ENCODE measurements around the gene SHC4. TPM values are rescaled to one million over a fixed set of nuclear protein-coding genes. Genes with fewer than 3 reads are reported as not detected.
A peak's percentile ranks its signal among the peaks of the same experiment; 100 is the strongest.

The SHC4 gene
- total RNA-seq, 1 experiment from 2014 or later, result not detected

GRCh38 chr15:48891232-48891765 is 72.4 kb downstream of the SHC4 start:
- in situ Hi-C loops (cut with HindIII; ENCODE audit: low sequenced_read_pairs), result no loop called here
- no peak for DNase-seq (ENCODE audit: low spot score)

- no peak for DNase-seq (ENCODE audit: low spot score)
- in situ Hi-C loops (cut with HindIII; ENCODE audit: low sequenced_read_pairs), result no loop called here
These were observed 73.2 kb downstream of the SHC4 start for GRCh38 chr15:48890375-48890972.

DNA sequence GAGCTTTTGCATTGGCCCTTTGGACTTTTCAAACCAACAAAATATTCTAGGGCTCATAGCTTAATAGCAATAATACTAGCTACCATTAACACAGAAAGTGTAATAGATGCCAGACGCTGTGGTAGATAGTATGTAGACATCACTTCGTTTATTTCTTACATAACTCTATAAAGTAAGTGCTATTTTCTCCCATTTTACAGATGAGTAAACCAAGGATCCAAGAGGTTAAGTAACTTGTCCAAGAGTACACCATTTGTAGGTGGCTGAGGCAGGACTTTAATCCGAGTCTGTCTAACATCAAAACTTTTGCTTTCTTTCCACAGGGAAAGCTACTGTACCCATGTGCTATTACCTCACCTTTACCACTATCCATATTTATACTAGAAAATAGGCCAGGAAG is 73.8 kb downstream of the SHC4 start:
- no peak for DNase-seq (ENCODE audit: low spot score)
- in situ Hi-C loops (cut with HindIII; ENCODE audit: low sequenced_read_pairs), result no loop called here

- in situ Hi-C loops (cut with HindIII; ENCODE audit: low sequenced_read_pairs), result no loop called here
- no peak for DNase-seq (ENCODE audit: low spot score)
These were observed 74.9 kb downstream of the SHC4 start for GRCh38 chr15:48888836-48889235.

DNA sequence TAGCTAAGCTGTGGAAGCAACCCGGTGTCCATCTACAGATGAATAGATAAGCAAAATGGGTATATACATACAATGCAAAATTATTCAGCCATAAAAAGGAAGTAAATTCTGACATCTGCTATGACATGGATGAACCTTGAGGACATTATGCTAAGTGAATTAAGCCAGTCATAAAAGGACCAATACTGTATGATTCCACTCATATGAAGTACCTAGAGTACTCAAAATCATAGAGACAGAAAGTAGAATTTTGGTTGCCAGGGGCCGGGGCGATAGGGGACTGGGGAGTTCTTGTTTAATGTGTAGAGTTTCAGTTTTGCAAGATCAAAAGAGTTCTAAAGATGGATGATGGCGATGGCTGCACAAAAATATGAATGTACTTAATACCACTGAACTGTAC is 75.5 kb downstream of the SHC4 start:
- in situ Hi-C loops (cut with HindIII; ENCODE audit: low sequenced_read_pairs), result no loop called here
- DNase-seq (ENCODE audit: low spot score), result no peak

GRCh38 chr15:48887144-48887543 is 76.6 kb downstream of the SHC4 start:
- in situ Hi-C loops (cut with HindIII; ENCODE audit: low sequenced_read_pairs), result no loop called here
- DNase-seq (ENCODE audit: low spot score), result no peak

GRCh38 chr15:48883699-48884098 is 80.0 kb downstream of the SHC4 start:
- no peak for DNase-seq (ENCODE audit: low spot score)

GRCh38 chr15:48880070-48880634 is 83.6 kb downstream of the SHC4 start:
- no peak for DNase-seq (ENCODE audit: low spot score)
- in situ Hi-C loops (cut with HindIII; ENCODE audit: low sequenced_read_pairs), result no loop called here

More at GRCh38 chr15:48883699-48884098, 80.0 kb downstream of the SHC4 start:
- in situ Hi-C loops (cut with HindIII; ENCODE audit: low sequenced_read_pairs), result no loop called here

- peak; percentile 90 for DNase-seq (ENCODE audit: low spot score)
- in situ Hi-C loops (cut with HindIII; ENCODE audit: low sequenced_read_pairs), result no loop called here
These were observed 85.8 kb downstream of the SHC4 start, which contains the start of gene EID1 for GRCh38 chr15:48877630-48878595. EID1 (plus strand) TSS chr15:48878134; CDS start chr15:48878177, 43 bp downstream.

- in situ Hi-C loops (cut with HindIII; ENCODE audit: low sequenced_read_pairs), result no loop called here
- DNase-seq (ENCODE audit: low spot score), result no peak
These were observed 87.7 kb downstream of the SHC4 start for GRCh38 chr15:48876057-48876456.

DNA sequence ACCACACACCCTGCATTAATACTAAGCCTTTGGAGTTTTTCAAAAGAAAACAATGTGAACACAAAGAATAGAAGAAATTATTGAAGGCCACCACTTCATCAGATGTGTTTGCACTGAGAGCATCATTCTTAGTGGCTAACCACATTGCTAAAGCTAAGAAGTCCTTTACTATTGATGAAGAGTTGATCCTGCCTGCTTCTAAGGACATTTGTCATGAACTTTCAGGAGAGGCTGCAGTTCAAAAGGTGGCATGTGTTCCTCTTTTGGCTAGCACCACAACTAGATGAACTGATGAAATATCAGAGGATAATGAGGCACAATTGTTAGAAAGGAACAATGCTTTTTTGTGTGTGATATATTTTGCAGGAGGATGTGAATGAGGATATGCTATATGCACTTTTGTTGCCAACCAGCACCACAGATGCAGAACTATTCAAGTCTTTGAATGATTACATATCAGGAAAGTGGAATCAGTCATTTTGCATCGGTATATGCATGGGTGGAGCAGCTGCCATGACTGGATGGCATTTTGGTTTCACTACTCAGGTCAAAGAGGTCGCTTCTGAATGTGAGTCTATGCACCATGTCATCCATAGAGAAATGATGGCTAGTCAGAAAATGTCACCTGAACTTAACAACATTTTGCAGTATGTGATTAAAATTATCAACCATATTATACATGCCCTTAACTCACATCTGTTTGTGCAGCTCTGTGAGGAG is 88.3 kb downstream of the SHC4 start:
- in situ Hi-C loops (cut with HindIII; ENCODE audit: low sequenced_read_pairs), result no loop called here

GRCh38 chr15:48872632-48873031 is 91.1 kb downstream of the SHC4 start:
- in situ Hi-C loops (cut with HindIII; ENCODE audit: low sequenced_read_pairs), result no loop called here
- DNase-seq (ENCODE audit: low spot score), result no peak

More for the DNA sequence above, 88.3 kb downstream of the SHC4 start:
- no peak for DNase-seq (ENCODE audit: low spot score)

DNA sequence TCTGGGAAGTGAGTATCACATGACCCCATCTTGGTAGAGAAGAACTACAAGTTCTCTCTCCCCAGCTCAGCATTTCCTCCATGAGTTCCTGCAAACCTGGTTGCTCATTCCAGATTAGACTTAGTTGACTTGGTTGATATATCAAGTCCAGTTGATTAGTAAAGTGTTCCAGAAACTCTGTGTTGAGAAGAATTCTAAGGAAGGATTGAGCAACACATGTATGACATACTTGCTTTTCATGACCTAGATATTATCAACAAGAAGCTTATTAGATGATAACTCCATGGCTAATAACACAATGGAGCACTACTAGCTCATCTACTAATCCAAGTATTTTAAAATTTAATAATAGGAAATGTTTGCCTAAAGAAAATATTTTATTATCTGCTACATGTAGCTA is 92.2 kb downstream of the SHC4 start:
- in situ Hi-C loops (cut with HindIII; ENCODE audit: low sequenced_read_pairs), result no loop called here
- DNase-seq (ENCODE audit: low spot score), result no peak

DNA sequence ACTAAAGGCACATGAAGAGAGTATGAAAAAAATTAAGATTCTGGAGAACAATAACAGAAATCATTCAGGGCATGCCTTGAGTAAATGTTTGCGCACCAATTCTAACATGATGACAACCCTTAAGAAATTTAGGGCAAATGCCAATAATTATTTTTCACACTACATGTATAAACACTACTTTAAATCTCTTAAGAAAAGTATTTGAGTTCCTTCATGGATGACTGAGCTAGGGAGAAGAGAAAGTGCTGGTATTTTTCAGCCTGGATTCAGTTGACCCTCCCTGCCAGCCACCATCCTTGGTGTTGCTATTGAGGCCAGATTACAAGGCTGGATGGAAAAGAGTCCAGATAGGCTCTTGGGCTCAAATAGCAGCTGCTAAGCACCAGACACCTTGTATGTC is 93.8 kb downstream of the SHC4 start:
- in situ Hi-C loops (cut with HindIII; ENCODE audit: low sequenced_read_pairs), result no loop called here
- DNase-seq (ENCODE audit: low spot score), result no peak

GRCh38 chr15:48868536-48868935 is 95.2 kb downstream of the SHC4 start:
- DNase-seq (ENCODE audit: low spot score), result no peak
- in situ Hi-C loops (cut with HindIII; ENCODE audit: low sequenced_read_pairs), result no loop called here

GRCh38 chr15:48868023-48868422 is 95.7 kb downstream of the SHC4 start:
- DNase-seq (ENCODE audit: low spot score), result no peak
- in situ Hi-C loops (cut with HindIII; ENCODE audit: low sequenced_read_pairs), result no loop called here

GRCh38 chr15:48866141-48866563 is 97.6 kb downstream of the SHC4 start:
- in situ Hi-C loops (cut with HindIII; ENCODE audit: low sequenced_read_pairs), result no loop called here
- DNase-seq (ENCODE audit: low spot score), result no peak

DNA sequence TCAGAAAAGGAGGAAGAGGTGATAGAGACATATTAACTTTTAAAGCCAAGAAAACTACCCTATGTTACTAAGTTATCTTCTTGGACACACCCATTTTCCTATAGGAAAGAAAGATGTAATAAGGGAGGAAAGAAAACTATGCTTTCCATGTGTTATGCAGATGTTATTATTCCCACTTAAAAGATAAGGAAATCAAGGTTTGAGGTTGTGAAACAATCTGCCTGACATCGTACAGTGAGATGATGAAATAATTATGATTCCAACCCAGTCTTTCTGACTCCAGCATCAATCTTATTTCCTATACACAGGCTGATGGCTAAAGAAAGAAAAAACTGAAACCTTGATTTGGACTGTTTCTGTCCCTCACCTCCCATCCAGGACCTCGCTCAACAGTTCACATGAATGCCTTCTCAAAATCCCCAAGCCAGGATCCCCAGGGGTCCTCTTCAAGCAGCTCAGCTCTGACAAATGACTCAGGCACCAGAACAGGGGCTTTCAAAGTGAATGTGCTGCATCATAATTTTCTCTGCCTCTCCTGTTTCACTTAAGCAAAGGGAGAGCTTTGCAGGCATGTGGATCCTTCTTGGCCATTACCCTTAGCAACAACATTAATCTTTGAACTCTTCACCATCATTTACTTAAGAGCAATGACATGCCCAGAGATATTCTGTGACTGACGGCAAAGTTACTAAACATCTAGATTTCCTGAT is 98.2 kb downstream of the SHC4 start:
- DNase-seq (ENCODE audit: low spot score), result no peak
- in situ Hi-C loops (cut with HindIII; ENCODE audit: low sequenced_read_pairs), result no loop called here

- DNase-seq (ENCODE audit: low spot score), result no peak
- in situ Hi-C loops (cut with HindIII; ENCODE audit: low sequenced_read_pairs), result no loop called here
These were observed 101.0 kb downstream of the SHC4 start for GRCh38 chr15:48862705-48863104.
